WTC11 (cell line): ENCODE results near the gene GNAO1. TPM values are rescaled to one million over a fixed set of nuclear protein-coding genes. Genes with fewer than 3 reads are reported as not detected.

Experiments
- ATAC-seq: fragments of 200-7000 bp; cut with Tn5 transposase; 2 replicates; pipeline ENCODE4 v1.10.0; 2021; ENCODE audit warnings: mild to moderate bottlenecking, moderate library complexity
- CTCF ChIA-PET: fragments of 300-600 bp; sonication (Branson Sonifier 250); formaldehyde crosslinking; loops from one replicate; lab custom pipeline; 2021; ENCODE audit warnings: antibody characterized with exemption; lab: Charles Lee
- POLR2A ChIA-PET: fragments of 350-600 bp; sonication (Branson Sonifier 250); formaldehyde crosslinking; loops from one replicate; lab custom pipeline; 2021; ENCODE audit warnings: antibody characterized with exemption; lab: Charles Lee
- DNase-seq: peaks from one replicate; pipeline ENCODE4 v3.0.0; 2021; ENCODE audit warnings: low spot score
- H3K27ac Mint-ChIP-seq: 2 replicates; pipeline ENCODE4 v1.8.0; 2021; ENCODE audit warnings: mixed read lengths
- H3K27me3 Mint-ChIP-seq: 2 replicates; pipeline ENCODE4 v1.8.0; 2021; ENCODE audit warnings: low read depth, mild to moderate bottlenecking, moderate library complexity, mixed read lengths
- H3K36me3 Mint-ChIP-seq: 2 replicates; pipeline ENCODE4 v1.8.0; 2021; ENCODE audit warnings: mixed read lengths
- H3K4me1 Mint-ChIP-seq: 2 replicates; pipeline ENCODE4 v1.8.0; 2022; ENCODE audit warnings: mixed read lengths
- H3K4me3 Mint-ChIP-seq: 2 replicates; pipeline ENCODE4 v1.8.0; 2021; ENCODE audit warnings: mild to moderate bottlenecking, moderate library complexity, mixed read lengths
- H3K9me3 Mint-ChIP-seq: 2 replicates; pipeline ENCODE4 v1.8.0; 2021; ENCODE audit warnings: mixed read lengths
- ATF1 ChIP-seq: sonication (generic); formaldehyde crosslinking; IDR thresholded peaks from 2 replicates; pipeline ENCODE4 v1.8.1; 2023; ENCODE audit warnings: mild to moderate bottlenecking, moderate library complexity, missing genetic modification reagents
- ATF3 ChIP-seq: sonication (generic); formaldehyde crosslinking; conservative IDR thresholded peaks from 2 replicates; pipeline ENCODE4 v1.8.1; 2022; ENCODE audit warnings: mild to moderate bottlenecking, missing genetic modification reagents
- CDX4 ChIP-seq: fragments of 250-450 bp; sonication (Bioruptor Pico); IDR thresholded peaks from 2 replicates; pipeline ENCODE4 v1.9.0; 2021; ENCODE audit warnings: moderate library complexity, mild to moderate bottlenecking, inconsistent platforms, borderline replicate concordance
- CREM ChIP-seq: sonication (generic); formaldehyde crosslinking; IDR thresholded peaks from 2 replicates; pipeline ENCODE4 v1.8.1; 2022; ENCODE audit warnings: mild to moderate bottlenecking, missing genetic modification reagents, moderate library complexity
- CTCF ChIP-seq: fragments of 200-600 bp; IDR thresholded peaks from 2 replicates; pipeline ENCODE4 v1.8.0; 2022; ENCODE audit warnings: antibody characterized with exemption
- EMX1 ChIP-seq: fragments of 250-450 bp; sonication (Bioruptor Pico); IDR thresholded peaks from 2 replicates; pipeline ENCODE4 v1.8.0; 2021; ENCODE audit warnings: mild to moderate bottlenecking
- ETV6 ChIP-seq: sonication (generic); formaldehyde crosslinking; IDR thresholded peaks from 2 replicates; pipeline ENCODE4 v1.8.1; 2022; ENCODE audit warnings: mild to moderate bottlenecking, missing genetic modification reagents
- GTF2I ChIP-seq: fragments of 250-450 bp; sonication (Bioruptor Pico); conservative IDR thresholded peaks from 2 replicates; pipeline ENCODE4 v1.4.0; 2021; ENCODE audit warnings: mild to moderate bottlenecking
- HMGA2 ChIP-seq: fragments of 250-450 bp; sonication (Bioruptor Pico); IDR thresholded peaks from 2 replicates; pipeline ENCODE4 v1.4.0; 2021; ENCODE audit warnings: mild to moderate bottlenecking, moderate library complexity
- IRF1 ChIP-seq: sonication (generic); formaldehyde crosslinking; IDR thresholded peaks from 2 replicates; pipeline ENCODE4 v1.8.0; 2023; ENCODE audit warnings: missing genetic modification reagents
- JAZF1 ChIP-seq: fragments of 250-450 bp; sonication (Bioruptor Pico); IDR thresholded peaks from 2 replicates; pipeline ENCODE4 v1.9.0; 2021; ENCODE audit warnings: moderate library complexity, mild to moderate bottlenecking, inconsistent platforms
- MYBL2 ChIP-seq: sonication (generic); formaldehyde crosslinking; IDR thresholded peaks from 2 replicates; pipeline ENCODE4 v1.8.1; 2023; ENCODE audit warnings: mild to moderate bottlenecking, moderate library complexity, missing genetic modification reagents
- NR1H2 ChIP-seq: sonication (generic); formaldehyde crosslinking; IDR thresholded peaks from 2 replicates; pipeline ENCODE4 v1.9.0; 2021; ENCODE audit warnings: mild to moderate bottlenecking, moderate library complexity, missing genetic modification reagents
- OVOL2 ChIP-seq: fragments of 250-450 bp; sonication (Bioruptor Pico); IDR thresholded peaks from 2 replicates; pipeline ENCODE4 v1.9.0; 2021; ENCODE audit warnings: mild to moderate bottlenecking, borderline replicate concordance
- PREB ChIP-seq: sonication (generic); formaldehyde crosslinking; IDR thresholded peaks from 2 replicates; pipeline ENCODE4 v1.8.1; 2022; ENCODE audit warnings: mild to moderate bottlenecking, missing genetic modification reagents, moderate library complexity, borderline replicate concordance
- RELA ChIP-seq: sonication (generic); formaldehyde crosslinking; IDR thresholded peaks from 2 replicates; pipeline ENCODE4 v1.8.1; 2022; ENCODE audit warnings: missing genetic modification reagents, mild to moderate bottlenecking, borderline replicate concordance
- TEAD4 ChIP-seq: sonication (generic); formaldehyde crosslinking; IDR thresholded peaks from 2 replicates; pipeline ENCODE4 v1.8.0; 2022; ENCODE audit warnings: mild to moderate bottlenecking, missing genetic modification reagents
- ZNF219 ChIP-seq: sonication (generic); formaldehyde crosslinking; IDR thresholded peaks from 2 replicates; pipeline ENCODE4 v1.8.0; 2023; ENCODE audit warnings: missing genetic modification reagents, mild to moderate bottlenecking, borderline replicate concordance
- ZNF263 ChIP-seq: sonication (generic); formaldehyde crosslinking; IDR thresholded peaks from 2 replicates; pipeline ENCODE4 v1.8.1; 2022; ENCODE audit warnings: low read depth, mild to moderate bottlenecking, moderate library complexity, missing genetic modification reagents
- ZNF396 ChIP-seq: fragments of 250-450 bp; sonication (Bioruptor Pico); IDR thresholded peaks from 2 replicates; pipeline ENCODE4 v1.8.0; 2021; ENCODE audit warnings: mild to moderate bottlenecking, moderate library complexity, borderline replicate concordance
- total RNA-seq: library from RNA; stranded (reverse); gene quantifications from 3 replicates; pipeline ENCODE4 v1.2.3, GENCODE V29; 2021

Gene GNAO1
- total RNA-seq, 1 experiment from 2014 or later = 30.6 TPM

GRCh38 chr16:56246051-56246817 is 54.9 kb downstream of the GNAO1 start:
- Mint-ChIP-seq H3K27ac (no peak overlapping the region), H3K27me3 (no peaks in the 10 kb centered on the region), H3K4me1 (peaks cover 14% of the 10 kb centered on the region), H3K4me3 (no peak overlapping the region), H3K9me3 (no peaks in the 10 kb centered on the region), H3K36me3 (peaks cover 3% of the 10 kb centered on the region; the same call in 1 of the 2 replicates)
- ATAC-seq = peak; percentile 93
- ChIA-PET CTCF (interaction anchor here (1.1 kb wide), 1 partner anchor 21 kb away, joined by 3 read pairs; no protein-coding TSS in a partner anchor), POLR2A (no interaction called here)
- TF ChIP-seq GTF2I (CRISPR knock-in tag) (no peak), RELA (CRISPR knock-in tag) (no peak), EMX1 (CRISPR knock-in tag) (no peak), ZNF219 (CRISPR knock-in tag) (no peak), CTCF (no peak), IRF1 (CRISPR knock-in tag) (no peak), NR1H2 (CRISPR knock-in tag) (no peak), ATF1 (CRISPR knock-in tag) (no peak), ZNF396 (no peak)
- DNase-seq = no peak

- no peak overlapping the region for H3K4me3 Mint-ChIP-seq
- ChIA-PET POLR2A (interaction anchor here (0.7 kb wide), 1 partner anchor 94 kb away, joined by 5 read pairs; no protein-coding TSS in a partner anchor), CTCF (interaction anchor here (1.3 kb wide), 1 partner anchor 64 kb away, joined by 3 read pairs; no protein-coding TSS in a partner anchor)
- TF ChIP-seq ATF3 (CRISPR knock-in tag) = no peak
- no peak for TF ChIP-seq ETV6 (CRISPR knock-in tag)
- no peak for TF ChIP-seq ZNF263 (CRISPR knock-in tag)
- TF ChIP-seq PREB (CRISPR knock-in tag) = no peak
- TF ChIP-seq HMGA2 (CRISPR knock-in tag) = no peak
- TF ChIP-seq CREM = no peak
- no peak for TF ChIP-seq JAZF1 (CRISPR knock-in tag)
- no peak for TF ChIP-seq OVOL2
- no peak for DNase-seq
- H3K36me3 Mint-ChIP-seq = peaks cover 3% of the 10 kb centered on the region; the same call in 1 of the 2 replicates
- no peaks in the 10 kb centered on the region for H3K27me3 Mint-ChIP-seq
- peaks cover 14% of the 10 kb centered on the region for H3K4me1 Mint-ChIP-seq
- no peaks in the 10 kb centered on the region for H3K9me3 Mint-ChIP-seq
- no peak for ATAC-seq
- no peak overlapping the region for H3K27ac Mint-ChIP-seq
Observed at GRCh38 chr16:56247018-56247417, 55.7 kb downstream of the GNAO1 start.

- H3K4me1 Mint-ChIP-seq = peaks cover 14% of the 10 kb centered on the region
- no peak for ATAC-seq
- H3K36me3 Mint-ChIP-seq = peaks cover 3% of the 10 kb centered on the region; the same call in 1 of the 2 replicates
- H3K4me3 Mint-ChIP-seq = no peak overlapping the region
- POLR2A ChIA-PET = no interaction called here
- H3K27me3 Mint-ChIP-seq = no peaks in the 10 kb centered on the region
- TF ChIP-seq MYBL2 (CRISPR knock-in tag) = no peak
- no peak for TF ChIP-seq CDX4
- no peak for TF ChIP-seq TEAD4 (CRISPR knock-in tag)
- no peaks in the 10 kb centered on the region for H3K9me3 Mint-ChIP-seq
- no peak overlapping the region for H3K27ac Mint-ChIP-seq
- DNase-seq = no peak
- CTCF ChIA-PET = interaction anchor here (1.3 kb wide), 1 partner anchor 63 kb away, joined by 3 read pairs; no protein-coding TSS in a partner anchor
Observed at GRCh38 chr16:56247808-56248207, 56.5 kb downstream of the GNAO1 start.
